ENCODE data around the gene ITGB3BP.

Gene ITGB3BP

GRCh38 chr1:63537940-63538339 lies 14.9 kb upstream of the ITGB3BP start:
- no peak overlapping the region for H3K4me3 ChIP-seq (ENCODE audit: control insufficient read depth, low read depth, low read length)
- DNase-seq (ENCODE audit: low read depth) = peak; percentile 27
- peak; percentile 50 for TF ChIP-seq CTCF (conservative IDR thresholded peaks at IDR 0.05; ENCODE audit: control insufficient read depth, insufficient read depth, low read depth, low read length)

- no peak for DNase-seq (ENCODE audit: low read depth)
- no peak overlapping the region for H3K4me3 ChIP-seq (ENCODE audit: control insufficient read depth, low read depth, low read length)
- no peak for TF ChIP-seq CTCF (conservative IDR thresholded peaks at IDR 0.05; ENCODE audit: control insufficient read depth, insufficient read depth, low read depth, low read length)
Observed at GRCh38 chr1:63537006-63537405, 14.0 kb upstream of the ITGB3BP start.

- no peak for DNase-seq (ENCODE audit: low read depth)
- TF ChIP-seq CTCF (conservative IDR thresholded peaks at IDR 0.05; ENCODE audit: control insufficient read depth, insufficient read depth, low read depth, low read length) = no peak
- no peak overlapping the region for H3K4me3 ChIP-seq (ENCODE audit: control insufficient read depth, low read depth, low read length)
Observed at GRCh38 chr1:63534406-63534805, 11.4 kb upstream of the ITGB3BP start.

- TF ChIP-seq CTCF (conservative IDR thresholded peaks at IDR 0.05; ENCODE audit: control insufficient read depth, insufficient read depth, low read depth, low read length) = no peak
- no peak overlapping the region for H3K4me3 ChIP-seq (ENCODE audit: control insufficient read depth, low read depth, low read length)
- DNase-seq (ENCODE audit: low read depth) = no peak
Observed at GRCh38 chr1:63533931-63534330, 10.9 kb upstream of the ITGB3BP start.

GRCh38 chr1:63532727-63533126 lies 9.7 kb upstream of the ITGB3BP start:
- no peak for TF ChIP-seq CTCF (conservative IDR thresholded peaks at IDR 0.05; ENCODE audit: control insufficient read depth, insufficient read depth, low read depth, low read length)
- no peak overlapping the region for H3K4me3 ChIP-seq (ENCODE audit: control insufficient read depth, low read depth, low read length)
- DNase-seq (ENCODE audit: low read depth) = no peak

- H3K4me3 ChIP-seq (ENCODE audit: control insufficient read depth, low read depth, low read length) = peak overlapping the region; percentile 97
- DNase-seq (ENCODE audit: low read depth) = peak; percentile 11
- TF ChIP-seq CTCF (conservative IDR thresholded peaks at IDR 0.05; ENCODE audit: control insufficient read depth, insufficient read depth, low read depth, low read length) = no peak
Observed at GRCh38 chr1:63524201-63524600, 1.2 kb upstream of the ITGB3BP start.

- no peak for DNase-seq (ENCODE audit: low read depth)
- peak overlapping the region; percentile 97 for H3K4me3 ChIP-seq (ENCODE audit: control insufficient read depth, low read depth, low read length)
- no peak for TF ChIP-seq CTCF (conservative IDR thresholded peaks at IDR 0.05; ENCODE audit: control insufficient read depth, insufficient read depth, low read depth, low read length)
Observed at GRCh38 chr1:63523738-63524137, 713 bp upstream of the ITGB3BP start.
